ENCODE results near the gene SPZ1. TPM values are rescaled to one million over a fixed set of nuclear protein-coding genes. Genes with fewer than 3 reads are reported as not detected.

Gene SPZ1
- total RNA-seq, 1 experiment from 2014 or later, result not detected

DNA sequence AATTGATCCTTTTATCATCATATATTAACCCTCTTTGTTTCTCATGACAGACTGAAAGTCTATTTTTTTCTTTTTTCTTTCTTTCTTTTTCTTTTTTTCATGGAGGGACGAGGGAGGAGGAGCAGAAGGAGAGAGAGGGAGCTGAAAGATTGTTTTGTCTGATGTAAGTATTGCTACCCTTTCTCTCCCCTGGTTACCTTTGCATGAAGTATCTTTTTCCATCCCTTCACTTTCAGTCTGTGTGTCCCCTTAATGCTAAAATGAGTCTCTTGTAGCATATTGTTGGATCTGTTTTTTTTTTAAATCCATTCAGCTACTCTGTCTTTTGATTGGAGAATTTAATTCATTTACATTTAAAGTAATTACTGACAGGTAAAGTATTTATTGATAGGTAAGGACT lies 36.4 kb upstream of the SPZ1 start:
- Histone ChIP-seq H3K4me3 (ENCODE audit: low read depth, low read length) (no peak overlapping the region), H3K4me1 (no peaks in the 10 kb centered on the region), H3K27me3 (replicated peaks; ENCODE audit: control insufficient read depth, insufficient read depth, low read length) (no peaks in the 10 kb centered on the region), H3K9me3 (no peaks in the 10 kb centered on the region), H3K36me3 (ENCODE audit: control insufficient read depth, insufficient read depth, low read length) (no peaks in the 10 kb centered on the region)
- TF ChIP-seq, protein P1, sequence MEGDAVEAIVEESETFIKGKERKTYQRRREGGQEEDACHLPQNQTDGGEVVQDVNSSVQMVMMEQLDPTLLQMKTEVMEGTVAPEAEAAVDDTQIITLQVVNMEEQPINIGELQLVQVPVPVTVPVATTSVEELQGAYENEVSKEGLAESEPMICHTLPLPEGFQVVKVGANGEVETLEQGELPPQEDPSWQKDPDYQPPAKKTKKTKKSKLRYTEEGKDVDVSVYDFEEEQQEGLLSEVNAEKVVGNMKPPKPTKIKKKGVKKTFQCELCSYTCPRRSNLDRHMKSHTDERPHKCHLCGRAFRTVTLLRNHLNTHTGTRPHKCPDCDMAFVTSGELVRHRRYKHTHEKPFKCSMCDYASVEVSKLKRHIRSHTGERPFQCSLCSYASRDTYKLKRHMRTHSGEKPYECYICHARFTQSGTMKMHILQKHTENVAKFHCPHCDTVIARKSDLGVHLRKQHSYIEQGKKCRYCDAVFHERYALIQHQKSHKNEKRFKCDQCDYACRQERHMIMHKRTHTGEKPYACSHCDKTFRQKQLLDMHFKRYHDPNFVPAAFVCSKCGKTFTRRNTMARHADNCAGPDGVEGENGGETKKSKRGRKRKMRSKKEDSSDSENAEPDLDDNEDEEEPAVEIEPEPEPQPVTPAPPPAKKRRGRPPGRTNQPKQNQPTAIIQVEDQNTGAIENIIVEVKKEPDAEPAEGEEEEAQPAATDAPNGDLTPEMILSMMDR (IDR thresholded peaks at IDR 0.05; ENCODE audit: insufficient read depth in 1 of 2, low read depth in 1 of 2, low read length in 1 of 2, severe bottlenecking in 1 of 2, unreplicated experiment in 1 of 2), result no peak
- H3K4me3 Mint-ChIP-seq (ENCODE audit: unreplicated experiment), result no peak overlapping the region
- intact Hi-C loops (cut with micrococcal nuclease; ENCODE audit: unreplicated experiment), result no loop called here
- DNase-seq, result no peak
- POLR2A ChIA-PET, result no interaction called here
- H3K36me3 Mint-ChIP-seq (ENCODE audit: insufficient read depth, unreplicated experiment), result no peaks in the 10 kb centered on the region
- H3K27ac Mint-ChIP-seq (ENCODE audit: unreplicated experiment), result no peak overlapping the region
- no peaks in the 10 kb centered on the region for H3K4me1 Mint-ChIP-seq (ENCODE audit: low read depth, unreplicated experiment)
- H3K9me3 Mint-ChIP-seq (ENCODE audit: unreplicated experiment), result no peaks in the 10 kb centered on the region
- CTCF ChIA-PET, result no interaction called here
- no peaks in the 10 kb centered on the region for H3K27me3 Mint-ChIP-seq (ENCODE audit: insufficient read depth, unreplicated experiment)
- BruUV-seq (replicated peaks), result no TSS peak

DNA sequence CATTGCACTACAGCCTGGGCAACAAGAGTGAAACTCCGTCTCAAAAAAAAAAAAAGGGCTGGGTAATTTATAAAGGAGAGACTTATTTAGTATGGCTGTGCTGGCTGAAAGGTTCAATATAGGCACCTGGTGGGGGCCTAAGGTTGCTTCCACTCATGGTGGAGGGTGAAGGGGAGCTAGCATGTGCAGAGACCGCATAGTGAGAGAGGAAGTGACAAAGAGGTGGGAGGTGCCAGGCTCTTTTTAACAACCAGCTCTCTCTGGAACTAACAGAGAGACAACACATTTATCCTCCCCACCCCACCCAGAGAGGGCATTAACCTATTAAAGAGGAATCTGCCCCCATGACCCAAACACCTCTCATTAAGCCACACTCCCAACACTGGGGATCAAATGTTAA lies 35.1 kb upstream of the SPZ1 start:
- Histone ChIP-seq H3K36me3 (ENCODE audit: control insufficient read depth, insufficient read depth, low read length) (no peaks in the 10 kb centered on the region), H3K4me1 (no peaks in the 10 kb centered on the region), H3K4me3 (ENCODE audit: low read depth, low read length) (no peak overlapping the region), H3K27me3 (replicated peaks; ENCODE audit: control insufficient read depth, insufficient read depth, low read length) (no peaks in the 10 kb centered on the region), H3K9me3 (no peaks in the 10 kb centered on the region)
- Mint-ChIP-seq H3K27me3 (ENCODE audit: insufficient read depth, unreplicated experiment) (no peaks in the 10 kb centered on the region), H3K9me3 (ENCODE audit: unreplicated experiment) (no peaks in the 10 kb centered on the region), H3K27ac (ENCODE audit: unreplicated experiment) (no peak overlapping the region), H3K36me3 (ENCODE audit: insufficient read depth, unreplicated experiment) (no peaks in the 10 kb centered on the region), H3K4me3 (ENCODE audit: unreplicated experiment) (no peak overlapping the region), H3K4me1 (ENCODE audit: low read depth, unreplicated experiment) (no peaks in the 10 kb centered on the region)
- intact Hi-C loops (cut with micrococcal nuclease; ENCODE audit: unreplicated experiment), result no loop called here
- TF ChIP-seq, protein P1 (IDR thresholded peaks at IDR 0.05; ENCODE audit: insufficient read depth in 1 of 2, low read depth in 1 of 2, low read length in 1 of 2, severe bottlenecking in 1 of 2, unreplicated experiment in 1 of 2), result no peak
- no TSS peak for BruUV-seq (replicated peaks)
- no peak for DNase-seq
- CTCF ChIA-PET, result interaction anchor here (1.0 kb wide), 1 partner anchor 193 kb away, joined by 9 read pairs; no protein-coding TSS in a partner anchor
- POLR2A ChIA-PET, result no interaction called here

DNA sequence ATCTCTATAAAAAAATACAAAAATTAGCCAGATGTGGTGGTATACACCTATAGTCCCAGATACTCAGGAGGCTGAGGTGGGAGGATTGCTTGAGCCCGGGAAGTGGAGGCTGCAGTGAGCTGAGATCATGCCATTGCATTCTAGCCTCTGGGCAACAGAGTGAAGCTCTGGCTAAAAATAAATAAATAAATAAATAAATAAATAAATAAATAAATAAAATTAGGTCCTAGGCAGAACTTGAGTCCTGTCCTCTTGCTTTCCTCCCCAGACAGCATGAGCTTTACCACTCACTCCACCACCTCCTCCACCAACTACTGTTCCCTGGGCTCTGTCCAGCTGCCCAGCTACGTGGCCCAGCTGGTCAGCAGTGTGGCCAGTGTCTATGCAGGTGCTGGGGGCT lies 31.6 kb upstream of the SPZ1 start:
- Histone ChIP-seq H3K36me3 (ENCODE audit: control insufficient read depth, insufficient read depth, low read length) (no peaks in the 10 kb centered on the region), H3K4me3 (ENCODE audit: low read depth, low read length) (no peak overlapping the region), H3K4me1 (no peaks in the 10 kb centered on the region), H3K27me3 (replicated peaks; ENCODE audit: control insufficient read depth, insufficient read depth, low read length) (no peaks in the 10 kb centered on the region), H3K9me3 (no peaks in the 10 kb centered on the region)
- H3K27me3 Mint-ChIP-seq (ENCODE audit: insufficient read depth, unreplicated experiment), result no peaks in the 10 kb centered on the region
- H3K9me3 Mint-ChIP-seq (ENCODE audit: unreplicated experiment), result no peaks in the 10 kb centered on the region
- TF ChIP-seq, protein P1 (IDR thresholded peaks at IDR 0.05; ENCODE audit: insufficient read depth in 1 of 2, low read depth in 1 of 2, low read length in 1 of 2, severe bottlenecking in 1 of 2, unreplicated experiment in 1 of 2), result no peak
- no TSS peak for BruUV-seq (replicated peaks)
- no peaks in the 10 kb centered on the region for H3K4me1 Mint-ChIP-seq (ENCODE audit: low read depth, unreplicated experiment)
- ChIA-PET POLR2A (no interaction called here), CTCF (no interaction called here)
- intact Hi-C loops (cut with micrococcal nuclease; ENCODE audit: unreplicated experiment), result no loop called here
- no peak for DNase-seq
- H3K4me3 Mint-ChIP-seq (ENCODE audit: unreplicated experiment), result no peak overlapping the region
- no peak overlapping the region for H3K27ac Mint-ChIP-seq (ENCODE audit: unreplicated experiment)
- no peaks in the 10 kb centered on the region for H3K36me3 Mint-ChIP-seq (ENCODE audit: insufficient read depth, unreplicated experiment)

Data from Caco-2 (cell line).